H9 (cell line): Measurements from ENCODE around the gene ZSWIM1. TPM values are rescaled to one million over a fixed set of nuclear protein-coding genes. Genes with fewer than 3 reads are reported as not detected.
A peak's percentile ranks its signal among the peaks of the same experiment; 100 is the strongest.

Experiments used
- DNase-seq: peaks from one replicate; pipeline ENCODE4 v3.0.0-alpha.2; 2017
- H2AFZ ChIP-seq: one replicate; pipeline ENCODE4 v1.6.1; 2013; ENCODE audit warnings: mild to moderate bottlenecking, low read length, control low read depth, moderate library complexity
- H2AK5ac ChIP-seq: 2 replicates; pipeline ENCODE4 v1.6.1; 2013; ENCODE audit warnings: low read length, control low read depth, mixed read lengths; ENCODE audit not compliant: insufficient read length
- H2BK120ac ChIP-seq: one replicate; pipeline ENCODE4 v1.6.1; 2013; ENCODE audit warnings: low read depth, mild to moderate bottlenecking, low read length, control low read depth, inconsistent platforms; ENCODE audit not compliant: poor library complexity, severe bottlenecking
- H2BK12ac ChIP-seq: 2 replicates; pipeline ENCODE4 v1.6.1; 2013; ENCODE audit warnings: low read length, control low read depth, mixed read lengths, low read depth; ENCODE audit not compliant: insufficient read length
- H2BK15ac ChIP-seq: 2 replicates; pipeline ENCODE4 v1.6.1; 2013; ENCODE audit warnings: low read depth, low read length, control low read depth
- H2BK20ac ChIP-seq: one replicate; pipeline ENCODE4 v1.6.1; 2013; ENCODE audit warnings: low read depth, mild to moderate bottlenecking, low read length, control low read depth, inconsistent platforms; ENCODE audit not compliant: poor library complexity, severe bottlenecking
- H2BK5ac ChIP-seq: 2 replicates; pipeline ENCODE4 v1.6.1; 2013; ENCODE audit warnings: low read length, control low read depth, mixed read lengths; ENCODE audit not compliant: insufficient read length
- H3K14ac ChIP-seq: 2 replicates; pipeline ENCODE4 v1.6.1; 2013; ENCODE audit warnings: low read length, control low read depth; ENCODE audit not compliant: insufficient read depth
- H3K18ac ChIP-seq: 2 replicates; pipeline ENCODE4 v1.6.1; 2013; ENCODE audit warnings: low read depth, mild to moderate bottlenecking, mixed read lengths, low read length, control low read depth; ENCODE audit not compliant: insufficient read length
- H3K23ac ChIP-seq: 2 replicates; pipeline ENCODE4 v1.6.1; 2013; ENCODE audit warnings: low read length, control low read depth, mixed read lengths, low read depth; ENCODE audit not compliant: insufficient read length
- H3K23me2 ChIP-seq: 2 replicates; pipeline ENCODE4 v1.6.1; 2013; ENCODE audit warnings: low read depth, mild to moderate bottlenecking, mixed read lengths, low read length, control low read depth; ENCODE audit not compliant: insufficient read length, poor library complexity, severe bottlenecking
- H3K27ac ChIP-seq: 2 replicates; pipeline ENCODE4 v1.5.1; 2013; ENCODE audit warnings: low read length, control low read depth, mixed read lengths, low read depth; ENCODE audit not compliant: insufficient read length
- H3K27me3 ChIP-seq: 2 replicates; pipeline ENCODE4 v1.6.1; 2013; ENCODE audit warnings: low read length, control low read depth, inconsistent platforms; ENCODE audit not compliant: insufficient read depth
- H3K4ac ChIP-seq: 2 replicates; pipeline ENCODE4 v1.6.1; 2013; ENCODE audit warnings: low read depth, mild to moderate bottlenecking, control low read depth, inconsistent platforms, low read length, moderate library complexity
- H3K4me1 ChIP-seq: 2 replicates; pipeline ENCODE4 v1.6.1; 2013; ENCODE audit warnings: low read length, control low read depth, inconsistent platforms; ENCODE audit not compliant: insufficient read depth
- H3K4me2 ChIP-seq: 2 replicates; pipeline ENCODE4 v1.6.1; 2013; ENCODE audit warnings: low read length, control low read depth, mixed read lengths; ENCODE audit not compliant: insufficient read length, insufficient read depth
- H3K56ac ChIP-seq: 2 replicates; pipeline ENCODE4 v1.6.1; 2013; ENCODE audit warnings: low read depth, mild to moderate bottlenecking, mixed read lengths, low read length, control low read depth; ENCODE audit not compliant: insufficient read length
- H3K79me1 ChIP-seq: 2 replicates; pipeline ENCODE4 v1.6.1; 2013; ENCODE audit warnings: low read depth, mild to moderate bottlenecking, moderate library complexity, low read length, control low read depth, inconsistent platforms; ENCODE audit not compliant: insufficient read depth, poor library complexity, severe bottlenecking
- H3K79me2 ChIP-seq: 2 replicates; pipeline ENCODE4 v1.6.1; 2013; ENCODE audit warnings: low read length, control low read depth, inconsistent platforms; ENCODE audit not compliant: insufficient read depth
- H3K9ac ChIP-seq: 2 replicates; pipeline ENCODE4 v1.6.1; 2013; ENCODE audit warnings: low read length, control low read depth, mixed read lengths; ENCODE audit not compliant: insufficient read length; ENCODE audit errors: extremely low read depth
- H3K9me3 ChIP-seq: one replicate; pipeline ENCODE4 v1.6.1; 2013; ENCODE audit warnings: low read depth, low read length, inconsistent platforms; ENCODE audit not compliant: control insufficient read depth
- H3T11ph ChIP-seq: one replicate; pipeline ENCODE4 v1.6.1; 2013; ENCODE audit warnings: mild to moderate bottlenecking, low read length, control low read depth, inconsistent platforms
- H4K20me1 ChIP-seq: one replicate; pipeline ENCODE4 v1.6.1; 2013; ENCODE audit not compliant: control insufficient read depth, insufficient read length, insufficient read depth
- H4K5ac ChIP-seq: 2 replicates; pipeline ENCODE4 v1.6.1; 2013; ENCODE audit warnings: low read depth, mild to moderate bottlenecking, mixed read lengths, low read length, control low read depth; ENCODE audit not compliant: insufficient read length
- H4K8ac ChIP-seq: replicated peaks from 2 replicates; pipeline ENCODE4 v1.6.1; 2013; ENCODE audit warnings: low read length, control low read depth, mixed read lengths, low read depth; ENCODE audit not compliant: insufficient read length
- H4K91ac ChIP-seq: 2 replicates; pipeline ENCODE4 v1.6.1; 2013; ENCODE audit warnings: low read depth, mild to moderate bottlenecking, moderate library complexity, mixed read lengths, low read length, control low read depth; ENCODE audit not compliant: insufficient read length
- H3K27ac Mint-ChIP-seq, 3 experiments: 2 replicates in 2 of 3; 3 replicates in 1 of 3; pipeline ENCODE4 v1.8.0; 2020 to 2021; ENCODE audit warnings: mixed read lengths in 3 of 3, mild to moderate bottlenecking in 1 of 3, moderate library complexity in 1 of 3
- H3K27me3 Mint-ChIP-seq: 2 replicates; pipeline ENCODE4 v1.8.0; 2021; ENCODE audit warnings: low read depth, mild to moderate bottlenecking, moderate library complexity, mixed read lengths
- H3K36me3 Mint-ChIP-seq, 3 experiments: 2 replicates in 2 of 3; 3 replicates in 1 of 3; pipeline ENCODE4 v1.8.0; 2020 to 2021; ENCODE audit warnings: low read depth in 3 of 3, mixed read lengths in 3 of 3; ENCODE audit not compliant: insufficient read depth in 1 of 3
- H3K4me1 Mint-ChIP-seq, 2 experiments: 2 replicates each; pipeline ENCODE4 v1.8.0; 2020; ENCODE audit warnings: mixed read lengths in 2 of 2
- H3K4me3 Mint-ChIP-seq, 2 experiments: 2 replicates in 1 of 2; 3 replicates in 1 of 2; pipeline ENCODE4 v1.8.0; 2020 to 2021; ENCODE audit warnings: mild to moderate bottlenecking in 2 of 2, mixed read lengths in 2 of 2, moderate library complexity in 1 of 2
- H3K9me3 Mint-ChIP-seq, 2 experiments: 2 replicates in 1 of 2; 3 replicates in 1 of 2; pipeline ENCODE4 v1.8.0; 2020; ENCODE audit warnings: mild to moderate bottlenecking in 2 of 2, mixed read lengths in 2 of 2, moderate library complexity in 1 of 2
- CTCF ChIP-seq: fragments of 200-600 bp; sonication (generic); conservative IDR thresholded peaks from 3 replicates; pipeline ENCODE4 v1.8.0; 2021; ENCODE audit warnings: antibody characterized with exemption, mild to moderate bottlenecking
- WGBS: extraction: QIAGEN DNeasy Blood & Tissue Kit; methylation state at CpG from one replicate; pipeline ENCODE4 v1.1.7; 2013; ENCODE audit warnings: missing lambda C conversion rate, low lambda C conversion rate, mixed read lengths; ENCODE audit not compliant: insufficient read length; ENCODE audit errors: extremely low coverage; 5-methylcytosine and 5-hydroxymethylcytosine counted together
- total RNA-seq: library from RNA; stranded (reverse); gene quantifications from 2 replicates; pipeline ENCODE4 v1.2.1, GENCODE V29; 2021

ZSWIM1 gene
- total RNA-seq, 1 experiment from 2014 or later, result 13.0 TPM

DNA sequence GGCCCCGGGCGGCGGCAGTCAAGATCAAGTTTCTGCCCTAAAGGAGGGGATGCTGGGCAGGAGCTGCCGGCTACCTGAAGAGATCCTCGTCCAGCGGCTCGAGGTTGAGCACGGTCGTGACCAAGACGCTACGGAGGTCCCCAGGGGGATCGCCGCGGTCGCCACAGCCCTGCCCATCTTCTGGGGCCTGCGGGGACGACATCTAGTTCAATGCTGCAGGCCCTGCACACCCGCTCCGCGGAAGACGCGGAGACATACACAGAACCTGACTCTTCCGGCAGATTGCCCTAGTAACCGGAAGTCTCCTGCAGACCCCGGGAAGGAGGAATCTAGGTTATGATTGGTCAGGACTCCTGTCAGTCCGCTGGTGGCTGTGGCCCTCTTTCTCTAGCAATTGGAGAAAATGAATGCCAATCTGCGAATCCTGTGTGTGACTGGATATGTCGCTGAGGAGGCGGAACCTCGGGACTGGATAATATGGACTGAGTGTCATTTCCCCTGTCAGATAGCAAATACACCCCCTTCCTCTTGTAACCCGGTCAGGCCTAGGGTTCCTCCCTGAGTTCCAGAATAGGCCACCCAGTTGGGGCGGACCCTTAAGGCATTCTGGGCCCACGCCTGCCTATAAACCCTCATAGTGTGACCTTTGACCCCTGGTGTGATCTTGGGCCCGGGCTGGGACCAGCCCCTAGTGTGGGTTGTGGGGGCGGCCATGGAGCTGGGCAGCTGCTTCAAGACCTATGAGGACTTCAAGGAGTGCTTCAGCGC is 23.7 kb upstream of the ZSWIM1 start, which contains the start of the genes ACOT8 and ZSWIM3:
TSS of gene ACOT8 (minus strand) at position 279 of the 768 bp plus-strand sequence. CDS start at position 202, 77 bp downstream.
TSS of gene ZSWIM3 (plus strand) at position 501 of the 768 bp plus-strand sequence. CDS start at position 713, 212 bp downstream.
- Histone ChIP-seq H2BK15ac (no peak within 1 kb of the TSS), H4K5ac (no peak within 1 kb of the TSS), H2BK120ac (no peak within 1 kb of the TSS), H3K27ac (no peak within 1 kb of the TSS), H3K14ac (peak within 1 kb of the TSS; percentile 70; the same call in 1 of the 2 replicates), H3K18ac (no peak within 1 kb of the TSS), H3K4ac (no peak within 1 kb of the TSS), H2BK12ac (no peak within 1 kb of the TSS), H3K79me1 (no peaks in the 10 kb centered on the region), H3K9ac (peak within 1 kb of the TSS; percentile 72), H3K79me2 (peaks cover 3% of the 10 kb centered on the region; the same call in 1 of the 2 replicates), H3K56ac (no peak within 1 kb of the TSS), H3K4me1 (peaks cover 14% of the 10 kb centered on the region; the same call in 1 of the 2 replicates), H3T11ph (no peak within 1 kb of the TSS), H2AK5ac (no peak within 1 kb of the TSS), H4K8ac (no peak within 1 kb of the TSS), H2BK20ac (no peak within 1 kb of the TSS), H3K9me3 (no peaks in the 10 kb centered on the region), H2AFZ (no peak within 1 kb of the TSS), H3K23me2 (peaks cover 5% of the 10 kb centered on the region), H3K4me2 (peak within 1 kb of the TSS; percentile 97), H3K27me3 (no peaks in the 10 kb centered on the region), H2BK5ac (no peak within 1 kb of the TSS), H4K20me1 (peaks cover 2% of the 10 kb centered on the region), H4K91ac (no peak within 1 kb of the TSS), H3K23ac (no peak within 1 kb of the TSS)
- DNase-seq, result peak; percentile 99
- H3K4me3 Mint-ChIP-seq, result peak within 1 kb of the TSS; percentile 90 to 93
- no peaks in the 10 kb centered on the region for H3K27me3 Mint-ChIP-seq
- H3K27ac Mint-ChIP-seq, result peak within 1 kb of the TSS; percentile 95 to 99 (median 96)
- no peak for TF ChIP-seq CTCF
- peaks cover 54 to 59% of the 10 kb centered on the region in 2 experiments for H3K4me1 Mint-ChIP-seq
- no CpG with 5 or more reads among the region's 36 CpGs for WGBS
- no peaks in the 10 kb centered on the region for H3K9me3 Mint-ChIP-seq
- H3K36me3 Mint-ChIP-seq, result peaks cover 5 to 11% (median 8%) of the 10 kb centered on the region in 3 experiments; a peak in 5 of 7 replicates
